GM19395 (cell line): Measurements from ENCODE around the gene CCDC106.

Experiments
- ATAC-seq: cut with Tn5 transposase; IDR thresholded peaks from one replicate; pipeline ENCODE4 v1.9.1; 2021; ENCODE audit warnings: mild to moderate bottlenecking, moderate library complexity; ENCODE audit not compliant: unreplicated experiment

Gene CCDC106

GRCh38 chr19:55693336-55693974 is 45.4 kb downstream of the CCDC106 start:
- no peak for ATAC-seq

- no peak for ATAC-seq
Measured at GRCh38 chr19:55694241-55694655, 46.2 kb downstream of the CCDC106 start.

- ATAC-seq, result no peak
Measured at GRCh38 chr19:55694656-55695491, 46.9 kb downstream of the CCDC106 start.

- no peak for ATAC-seq
Measured at GRCh38 chr19:55695511-55696290, 47.7 kb downstream of the CCDC106 start.

GRCh38 chr19:55696301-55697068 is 48.5 kb downstream of the CCDC106 start:
- ATAC-seq, result no peak

- ATAC-seq, result no peak
Measured at GRCh38 chr19:55697069-55697440, 49.0 kb downstream of the CCDC106 start.

GRCh38 chr19:55697698-55698097 is 49.7 kb downstream of the CCDC106 start:
- no peak for ATAC-seq

GRCh38 chr19:55698256-55698655 is 50.2 kb downstream of the CCDC106 start:
- no peak for ATAC-seq

- ATAC-seq, result no peak
Measured at GRCh38 chr19:55699221-55699620, 51.2 kb downstream of the CCDC106 start.

- ATAC-seq, result no peak
Measured at GRCh38 chr19:55700813-55701212, 52.8 kb downstream of the CCDC106 start.

GRCh38 chr19:55702131-55702627 is 54.2 kb downstream of the CCDC106 start:
- ATAC-seq, result no peak
